Body of pancreas (tissue), 4 donors: Measurements from ENCODE around the gene MGAT4B.

ENCODE experiments used
- CTCF ChIP-seq, 7 experiments: fragments of 450-650 bp in 4 of 7; fragments of 200-600 bp in 3 of 7; sonication (generic) in 3 of 7; IDR thresholded peaks; one replicate each; pipeline ENCODE4 v1.5.1; 2016 to 2019; ENCODE audit warnings: antibody characterized with exemption in 7 of 7
- POLR2A ChIP-seq, 3 donors: fragments of 450-650 bp; IDR thresholded peaks; one replicate each; pipeline ENCODE4 v1.6.1; 2016; ENCODE audit warnings: antibody characterized with exemption in 3 of 3, mild to moderate bottlenecking in 2 of 3

GRCh38 chr5:179776411-179776938, 30.2 kb downstream of the MGAT4B start:
- TF ChIP-seq CTCF (IDR thresholded peaks at IDR 0.05) (no peak), POLR2A (IDR thresholded peaks at IDR 0.05) (no peak)
